H1 (cell line): Measurements from ENCODE around the gene ANKRD13C. TPM values are rescaled to one million over a fixed set of nuclear protein-coding genes. Genes with fewer than 3 reads are reported as not detected.

Source experiments
- KDM4A ChIP-seq: IDR thresholded peaks from one replicate; pipeline ENCODE4 v1.7.1; 2012; ENCODE audit warnings: low read depth, mild to moderate bottlenecking, moderate library complexity, low read length, inconsistent platforms; ENCODE audit not compliant: severe bottlenecking
- SP4 ChIP-seq: IDR thresholded peaks from 2 replicates; pipeline ENCODE4 v1.6.1; 2012; ENCODE audit warnings: low read length, inconsistent platforms
- polyA plus RNA-seq, 7 experiments: library from polyadenylated mRNA; depleted of rRNA in 3 of 7; stranded (reverse) in 5 of 7; unstranded in 2 of 7; fragments of >200 nt in 5 of 7; fragments of 200-250 nt in 2 of 7; gene quantifications; 1 replicate in 5 of 7; 2 replicates in 1 of 7; 4 replicates in 1 of 7; pipeline versions ENCODE4 v1.2.1 to v1.2.3, GENCODE V29; 2011 to 2013; ENCODE audit warnings: missing spikeins in 2 of 7, mixed read lengths in 2 of 7
- total RNA-seq: library from RNA; stranded (reverse); fragmentation: NEBNext Ultra II Directional; extraction: Animal tissue kit (Norgen Biotek cat#: 25700); gene quantifications from 2 replicates; pipeline ENCODE4 v1.2.1, GENCODE V29; 2021
- TF ChIP-seq, protein P1 (sequence below): IDR thresholded peaks from 2 replicates; pipeline ENCODE4 v1.6.1; 2012; ENCODE audit warnings: inconsistent platforms

ANKRD13C gene
- total and polyA plus RNA-seq, 2 of the 8 experiments (the other 6 are each of a cell fraction or from before 2014, with no cell fraction given) = 4.8 to 21.7 TPM

- TF ChIP-seq, protein P1, sequence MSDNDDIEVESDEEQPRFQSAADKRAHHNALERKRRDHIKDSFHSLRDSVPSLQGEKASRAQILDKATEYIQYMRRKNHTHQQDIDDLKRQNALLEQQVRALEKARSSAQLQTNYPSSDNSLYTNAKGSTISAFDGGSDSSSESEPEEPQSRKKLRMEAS = no peak
- TF ChIP-seq SP4 (no peak), KDM4A (no peak)
Measured at GRCh38 chr1:70386121-70386520, 31.6 kb upstream of the ANKRD13C start (continued).
